ENCODE measurements around the gene PRKCZ. TPM values are rescaled to one million over a fixed set of nuclear protein-coding genes. Genes with fewer than 3 reads are reported as not detected.

PRKCZ gene
- total and polyA plus RNA-seq, 9 of the 15 experiments (the other 6 are each of a cell fraction or from before 2014, with no cell fraction given): 0.07 to 3.1 (median 1.3) TPM

DNA sequence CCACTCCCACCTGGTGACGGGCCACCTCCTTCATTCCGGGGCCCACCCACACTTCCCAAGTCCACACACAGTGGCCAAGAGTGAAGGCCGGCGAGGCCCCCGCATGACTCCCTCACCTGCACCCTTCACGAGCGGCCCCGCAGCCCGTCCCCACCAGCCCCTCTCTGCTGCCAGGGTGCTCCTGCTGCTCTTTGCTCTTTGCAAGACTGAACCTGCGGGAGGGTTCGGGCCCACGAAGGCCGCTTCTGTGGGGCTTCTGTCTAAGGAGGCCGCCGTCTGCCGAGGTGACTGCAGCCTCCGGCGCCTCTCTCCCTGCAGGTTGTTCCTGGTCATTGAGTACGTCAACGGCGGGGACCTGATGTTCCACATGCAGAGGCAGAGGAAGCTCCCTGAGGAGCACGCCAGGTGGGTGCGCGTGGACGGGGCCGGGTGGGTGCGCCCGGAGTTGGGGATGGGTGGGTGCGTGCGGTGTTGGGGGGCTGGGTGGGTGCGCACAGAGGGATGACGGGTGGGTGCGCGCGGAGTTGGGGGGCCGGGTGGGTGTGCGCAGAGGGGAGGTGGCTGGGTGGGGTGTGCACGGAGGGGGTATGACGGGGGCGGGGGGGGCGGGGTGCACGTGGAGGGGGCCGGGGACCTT lies 119.1 kb downstream of the PRKCZ start:
- Histone ChIP-seq H3K9me3 (replicated peaks; ENCODE audit: control insufficient read depth, insufficient read depth, low read depth, low read length) (peaks cover 6% of the 10 kb centered on the region), H3K79me2 (ENCODE audit: control insufficient read depth, insufficient read depth, low read length) (no peaks in the 10 kb centered on the region), H3K4me1 (replicated peaks in 1 of 2; ENCODE audit: control insufficient read depth in 2 of 2, insufficient read depth in 2 of 2, low read length in 2 of 2) (peaks cover 1 to 48% of the 10 kb centered on the region in 2 experiments; a peak in 4 of 5 replicates), H3K27ac (ENCODE audit: extremely low read depth, low read depth, low read length) (no peak overlapping the region), H3K27me3 (ENCODE audit: control insufficient read depth in 2 of 2, insufficient read depth in 2 of 2, low read length in 2 of 2) (peaks cover 55 to 94% of the 10 kb centered on the region in 2 experiments), H2AFZ (ENCODE audit: low read depth, low read length) (no peak overlapping the region), H3K36me3 (ENCODE audit: control insufficient read depth, insufficient read depth, low read length) (no peaks in the 10 kb centered on the region), H3K9me1 (ENCODE audit: control insufficient read depth, insufficient read depth, low read length) (no peaks in the 10 kb centered on the region), H4K20me1 (replicated peaks; ENCODE audit: control insufficient read depth, insufficient read depth, low read length) (no peaks in the 10 kb centered on the region; the same call in 1 of the 2 replicates), H3K9ac (ENCODE audit: insufficient read depth in 1 of 2, low read depth in 2 of 2, low read length in 2 of 2) (no peak overlapping the region), H3K4me2 (ENCODE audit: insufficient read depth, low read length) (no peak overlapping the region), H3K4me3 (no peak overlapping the region)
- no peak for DNase-seq (ENCODE audit: extremely low read depth in 1 of 4, low spot score in 3 of 4)
- no peak for FAIRE-seq
- ATAC-seq: no peak
- in situ Hi-C loops (cut with MboI): no loop called here
- BruUV-seq (replicated peaks): no TSS peak
- POLR2A ChIA-PET: interaction anchor here (0.5 to 1.4 kb wide), 2 partner anchors 62 to 794 kb away, joined by 3 read pairs; partner anchors contain the start of gene AURKAIP1
- WGBS (ENCODE audit: insufficient coverage, low coverage, missing lambda C conversion rate): 34% methylated on average over 26 of the region's 43 CpGs
- intact Hi-C loops (cut with micrococcal nuclease): no loop called here
- CTCF ChIA-PET (ENCODE audit: low intra/inter-chr PET ratio): no interaction called here
- TF ChIP-seq MEF2A (IDR thresholded peaks at IDR 0.05; ENCODE audit: control insufficient read depth, low read depth, low read length) (no peak), LEF1 (IDR thresholded peaks at IDR 0.05) (no peak), POLR2H (tag; IDR thresholded peaks at IDR 0.05; ENCODE audit: low read depth) (no peak), FOXP1 (CRISPR knock-in tag; IDR thresholded peaks at IDR 0.05) (no peak), GATAD2B (IDR thresholded peaks at IDR 0.05; ENCODE audit: borderline replicate concordance) (no peak), FOXK2 (conservative IDR thresholded peaks at IDR 0.05 in 1 of 2, IDR thresholded peaks at IDR 0.05 in 1 of 2; ENCODE audit: low read depth in 2 of 2) (no peak), FIP1L1 (IDR thresholded peaks at IDR 0.05; ENCODE audit: low read depth, low read length, poor library complexity, severe bottlenecking) (no peak), DMBX1 (CRISPR knock-in tag; IDR thresholded peaks at IDR 0.05; ENCODE audit: borderline replicate concordance) (no peak), SREBF1 (IDR thresholded peaks at IDR 0.05; ENCODE audit: borderline replicate concordance, low read depth, low read length) (no peak), PCBP2 (IDR thresholded peaks at IDR 0.05; ENCODE audit: low read depth, low read length, poor library complexity, severe bottlenecking) (no peak), HSF4 (CRISPR knock-in tag; IDR thresholded peaks at IDR 0.05; ENCODE audit: borderline replicate concordance) (no peak)
- TF ChIP-seq, protein P1, sequence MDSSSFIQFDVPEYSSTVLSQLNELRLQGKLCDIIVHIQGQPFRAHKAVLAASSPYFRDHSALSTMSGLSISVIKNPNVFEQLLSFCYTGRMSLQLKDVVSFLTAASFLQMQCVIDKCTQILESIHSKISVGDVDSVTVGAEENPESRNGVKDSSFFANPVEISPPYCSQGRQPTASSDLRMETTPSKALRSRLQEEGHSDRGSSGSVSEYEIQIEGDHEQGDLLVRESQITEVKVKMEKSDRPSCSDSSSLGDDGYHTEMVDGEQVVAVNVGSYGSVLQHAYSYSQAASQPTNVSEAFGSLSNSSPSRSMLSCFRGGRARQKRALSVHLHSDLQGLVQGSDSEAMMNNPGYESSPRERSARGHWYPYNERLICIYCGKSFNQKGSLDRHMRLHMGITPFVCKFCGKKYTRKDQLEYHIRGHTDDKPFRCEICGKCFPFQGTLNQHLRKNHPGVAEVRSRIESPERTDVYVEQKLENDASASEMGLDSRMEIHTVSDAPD (CRISPR knock-in tag; IDR thresholded peaks at IDR 0.05): no peak
- TF ChIP-seq, protein P2, sequence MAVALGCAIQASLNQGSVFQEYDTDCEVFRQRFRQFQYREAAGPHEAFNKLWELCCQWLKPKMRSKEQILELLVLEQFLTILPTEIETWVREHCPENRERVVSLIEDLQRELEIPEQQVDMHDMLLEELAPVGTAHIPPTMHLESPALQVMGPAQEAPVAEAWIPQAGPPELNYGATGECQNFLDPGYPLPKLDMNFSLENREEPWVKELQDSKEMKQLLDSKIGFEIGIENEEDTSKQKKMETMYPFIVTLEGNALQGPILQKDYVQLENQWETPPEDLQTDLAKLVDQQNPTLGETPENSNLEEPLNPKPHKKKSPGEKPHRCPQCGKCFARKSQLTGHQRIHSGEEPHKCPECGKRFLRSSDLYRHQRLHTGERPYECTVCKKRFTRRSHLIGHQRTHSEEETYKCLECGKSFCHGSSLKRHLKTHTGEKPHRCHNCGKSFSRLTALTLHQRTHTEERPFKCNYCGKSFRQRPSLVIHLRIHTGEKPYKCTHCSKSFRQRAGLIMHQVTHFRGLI (CRISPR knock-in tag; IDR thresholded peaks at IDR 0.05): no peak
- TF ChIP-seq, protein P3, sequence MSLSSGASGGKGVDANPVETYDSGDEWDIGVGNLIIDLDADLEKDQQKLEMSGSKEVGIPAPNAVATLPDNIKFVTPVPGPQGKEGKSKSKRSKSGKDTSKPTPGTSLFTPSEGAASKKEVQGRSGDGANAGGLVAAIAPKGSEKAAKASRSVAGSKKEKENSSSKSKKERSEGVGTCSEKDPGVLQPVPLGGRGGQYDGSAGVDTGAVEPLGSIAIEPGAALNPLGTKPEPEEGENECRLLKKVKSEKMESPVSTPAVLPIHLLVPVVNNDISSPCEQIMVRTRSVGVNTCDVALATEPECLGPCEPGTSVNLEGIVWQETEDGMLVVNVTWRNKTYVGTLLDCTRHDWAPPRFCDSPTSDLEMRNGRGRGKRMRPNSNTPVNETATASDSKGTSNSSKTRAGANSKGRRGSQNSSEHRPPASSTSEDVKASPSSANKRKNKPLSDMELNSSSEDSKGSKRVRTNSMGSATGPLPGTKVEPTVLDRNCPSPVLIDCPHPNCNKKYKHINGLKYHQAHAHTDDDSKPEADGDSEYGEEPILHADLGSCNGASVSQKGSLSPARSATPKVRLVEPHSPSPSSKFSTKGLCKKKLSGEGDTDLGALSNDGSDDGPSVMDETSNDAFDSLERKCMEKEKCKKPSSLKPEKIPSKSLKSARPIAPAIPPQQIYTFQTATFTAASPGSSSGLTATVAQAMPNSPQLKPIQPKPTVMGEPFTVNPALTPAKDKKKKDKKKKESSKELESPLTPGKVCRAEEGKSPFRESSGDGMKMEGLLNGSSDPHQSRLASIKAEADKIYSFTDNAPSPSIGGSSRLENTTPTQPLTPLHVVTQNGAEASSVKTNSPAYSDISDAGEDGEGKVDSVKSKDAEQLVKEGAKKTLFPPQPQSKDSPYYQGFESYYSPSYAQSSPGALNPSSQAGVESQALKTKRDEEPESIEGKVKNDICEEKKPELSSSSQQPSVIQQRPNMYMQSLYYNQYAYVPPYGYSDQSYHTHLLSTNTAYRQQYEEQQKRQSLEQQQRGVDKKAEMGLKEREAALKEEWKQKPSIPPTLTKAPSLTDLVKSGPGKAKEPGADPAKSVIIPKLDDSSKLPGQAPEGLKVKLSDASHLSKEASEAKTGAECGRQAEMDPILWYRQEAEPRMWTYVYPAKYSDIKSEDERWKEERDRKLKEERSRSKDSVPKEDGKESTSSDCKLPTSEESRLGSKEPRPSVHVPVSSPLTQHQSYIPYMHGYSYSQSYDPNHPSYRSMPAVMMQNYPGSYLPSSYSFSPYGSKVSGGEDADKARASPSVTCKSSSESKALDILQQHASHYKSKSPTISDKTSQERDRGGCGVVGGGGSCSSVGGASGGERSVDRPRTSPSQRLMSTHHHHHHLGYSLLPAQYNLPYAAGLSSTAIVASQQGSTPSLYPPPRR (CRISPR knock-in tag; IDR thresholded peaks at IDR 0.05; ENCODE audit: borderline replicate concordance): no peak
